NCI-H345 treated with DMSO at 0.1 percent for 48 hours (cell line): Measurements from ENCODE around the gene CHPF2.
A peak's percentile ranks its signal among the peaks of the same experiment; 100 is the strongest.

Source experiments
- DNase-seq: peaks from one replicate; lab custom pipeline; 2025; ENCODE audit not compliant: unreplicated experiment; lab: John Stamatoyannopoulos, UW

Gene CHPF2

DNA sequence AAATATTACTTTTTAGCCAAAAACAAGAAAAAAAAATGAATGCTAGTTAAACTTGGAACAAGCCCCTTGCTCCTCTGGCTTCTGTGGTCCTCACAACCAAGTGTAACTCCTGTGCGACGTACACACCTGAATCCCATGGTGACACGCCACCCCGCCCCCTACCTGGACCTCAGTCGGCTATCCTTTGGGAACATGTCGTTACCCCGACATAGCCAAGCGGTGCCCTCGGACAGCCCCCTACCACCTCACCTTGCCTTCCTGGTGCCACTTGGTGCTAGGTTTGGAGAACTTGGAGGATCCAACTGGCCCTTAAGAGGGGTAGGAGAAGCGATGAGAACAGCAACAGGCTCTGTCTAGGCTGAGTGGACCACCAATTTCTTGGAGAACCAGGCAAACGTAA is 28.2 kb downstream of the CHPF2 start:
- no peak for DNase-seq

DNA sequence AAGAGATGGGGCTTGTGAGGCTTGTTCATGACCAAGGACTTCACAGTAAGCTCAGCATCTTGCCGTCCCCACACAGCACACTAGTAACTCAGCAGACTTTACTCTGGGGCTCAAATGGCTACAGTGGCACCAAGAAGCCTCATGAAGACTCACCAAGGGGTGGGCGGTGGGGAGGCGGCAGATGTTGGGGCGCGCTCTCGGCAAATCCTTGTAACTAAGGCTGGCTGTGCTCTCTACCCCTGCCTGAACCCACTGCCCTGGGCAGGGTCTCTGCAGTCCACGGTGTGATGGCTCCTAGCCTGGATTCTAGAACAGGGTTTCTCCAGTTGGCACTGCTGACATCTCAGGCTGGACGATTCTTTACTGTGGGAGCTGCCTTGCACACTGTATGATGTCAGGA is 28.6 kb downstream of the CHPF2 start:
- no peak for DNase-seq

DNA sequence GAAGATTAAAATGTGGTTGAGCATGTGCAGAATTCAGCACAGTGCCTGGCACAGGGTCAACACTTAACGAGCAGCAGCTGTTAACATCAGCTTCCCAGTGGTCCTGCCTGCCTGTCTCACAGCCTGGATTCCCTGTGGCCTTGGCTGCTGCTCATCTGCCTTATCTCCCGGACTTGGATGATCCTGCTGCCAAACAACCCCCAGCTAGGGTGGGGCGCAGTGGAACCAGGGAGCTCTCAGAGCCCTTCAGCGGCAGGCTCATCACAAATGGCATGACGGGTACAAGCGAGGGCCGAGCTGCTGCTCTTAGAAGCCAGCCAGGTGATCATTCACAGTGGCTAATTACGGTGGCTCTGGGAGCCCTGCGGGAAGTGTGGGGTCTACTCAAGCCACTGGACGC is 29.2 kb downstream of the CHPF2 start:
- no peak for DNase-seq

DNA sequence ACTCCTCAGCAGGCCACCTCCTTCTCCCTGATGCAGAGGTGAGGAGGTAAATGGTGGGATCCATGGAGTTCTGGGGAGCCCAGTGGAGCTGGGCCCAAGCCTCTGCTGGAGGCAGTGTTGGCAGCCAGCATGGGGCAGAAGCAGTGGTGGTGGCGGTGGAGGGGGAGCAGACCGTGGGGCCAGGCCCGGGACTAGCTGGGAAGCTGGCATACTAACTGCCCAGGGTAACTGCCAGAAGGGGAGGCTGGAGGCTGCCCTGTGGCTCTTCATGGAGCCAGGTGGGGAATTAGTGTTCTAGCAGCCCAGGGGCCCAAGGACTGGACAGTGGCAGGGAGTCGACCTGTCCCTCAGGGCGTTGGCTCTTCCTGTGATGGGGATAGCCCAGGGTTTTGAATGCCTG is 32.3 kb downstream of the CHPF2 start:
- DNase-seq, result no peak

DNA sequence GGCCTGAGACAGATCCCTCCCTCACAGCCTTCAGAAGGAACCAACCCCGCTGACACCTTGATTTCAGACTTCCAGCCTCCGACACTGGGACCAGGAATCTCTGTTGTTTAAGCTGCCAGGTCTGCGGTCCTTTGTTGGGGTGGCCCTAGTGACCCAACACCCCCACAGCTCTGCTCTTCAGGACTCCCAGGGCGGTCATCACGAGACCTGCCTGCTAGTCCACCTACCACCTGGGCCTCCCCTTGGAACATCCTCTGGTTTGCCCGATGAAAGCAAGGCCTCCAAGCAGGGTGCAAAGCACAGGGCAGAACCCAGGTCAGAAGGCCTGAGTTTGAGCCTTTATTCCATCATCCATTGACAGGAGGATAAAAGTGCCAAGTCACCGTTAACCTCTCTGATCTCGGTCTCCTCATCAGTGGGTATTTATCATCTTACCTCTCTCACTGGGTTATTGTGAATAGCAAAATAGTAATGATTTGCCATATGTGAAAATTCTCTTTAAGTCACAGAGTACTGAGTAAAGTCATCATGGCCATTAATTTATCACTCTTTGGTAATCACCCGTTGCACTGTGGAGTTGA is 33.2 kb downstream of the CHPF2 start:
- no peak for DNase-seq

DNA sequence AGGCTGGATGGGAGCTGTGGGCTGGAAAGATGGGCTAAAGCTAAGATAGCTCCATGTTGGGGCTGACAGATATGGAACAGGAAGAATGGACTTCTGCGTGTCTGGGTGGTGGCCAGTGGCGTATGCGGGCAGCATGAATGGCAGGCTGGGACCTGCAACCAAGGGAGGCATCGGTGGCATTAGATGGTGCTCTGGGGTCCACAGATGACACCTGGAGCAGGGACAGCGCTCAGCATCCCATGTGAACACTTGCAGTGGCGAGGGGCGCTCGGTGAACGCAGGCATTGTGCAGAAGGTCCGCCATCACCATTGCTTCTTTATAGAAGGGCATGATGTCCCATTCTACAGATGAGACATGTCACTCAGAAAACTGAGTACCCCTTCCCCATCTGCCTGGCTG is 37.2 kb downstream of the CHPF2 start:
- no peak for DNase-seq

DNA sequence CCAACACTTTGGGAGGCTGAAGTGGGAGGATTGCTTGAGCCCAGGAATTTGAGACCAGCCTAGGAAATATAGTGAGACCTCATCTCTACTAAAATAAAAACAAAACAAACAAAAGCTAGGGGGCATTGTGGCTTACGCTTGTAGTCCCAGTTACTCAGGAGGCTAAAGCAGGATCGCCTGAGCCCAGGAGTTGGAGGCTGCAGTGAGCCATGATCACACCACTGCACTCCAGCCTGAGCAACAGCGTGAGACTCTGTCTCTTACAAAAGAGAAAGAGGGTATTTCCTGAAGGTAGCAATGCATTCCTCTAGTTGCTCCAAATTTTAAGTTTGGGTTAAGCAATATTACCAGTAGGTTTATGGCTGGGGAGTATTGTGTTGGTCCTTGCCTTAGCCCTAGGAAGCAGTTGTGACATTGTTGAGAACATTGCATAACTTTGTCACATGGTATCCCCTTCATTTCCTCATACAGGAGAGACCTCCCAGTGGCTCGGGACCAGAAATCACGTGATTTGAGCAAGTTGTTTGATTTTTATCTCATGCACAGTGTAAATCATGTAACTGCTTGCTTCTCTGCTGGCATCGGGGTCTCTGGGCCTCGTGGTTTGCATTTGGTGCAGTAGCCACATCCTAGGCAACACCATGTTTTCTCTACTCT is 39.5 kb downstream of the CHPF2 start:
- no peak for DNase-seq

DNA sequence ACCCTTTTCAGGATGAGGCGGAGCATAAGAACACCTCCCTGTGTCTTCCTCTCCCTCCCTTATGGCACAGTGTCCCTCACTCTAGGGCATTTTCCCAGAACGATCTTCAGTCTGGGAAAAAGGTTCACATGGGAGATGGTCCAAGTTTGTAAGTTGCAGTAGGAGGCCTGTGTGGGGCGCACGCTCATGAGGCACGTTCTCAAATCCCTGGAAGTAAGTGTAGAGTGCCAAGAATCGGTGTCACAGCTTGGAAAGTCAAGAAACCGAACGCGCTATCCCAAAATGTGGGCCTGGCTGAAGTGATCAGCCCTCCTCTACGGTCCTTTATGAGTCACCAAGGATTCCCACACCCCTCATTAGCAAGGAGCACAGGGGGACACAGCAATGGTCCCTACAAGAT is 40.1 kb downstream of the CHPF2 start:
- no peak for DNase-seq

DNA sequence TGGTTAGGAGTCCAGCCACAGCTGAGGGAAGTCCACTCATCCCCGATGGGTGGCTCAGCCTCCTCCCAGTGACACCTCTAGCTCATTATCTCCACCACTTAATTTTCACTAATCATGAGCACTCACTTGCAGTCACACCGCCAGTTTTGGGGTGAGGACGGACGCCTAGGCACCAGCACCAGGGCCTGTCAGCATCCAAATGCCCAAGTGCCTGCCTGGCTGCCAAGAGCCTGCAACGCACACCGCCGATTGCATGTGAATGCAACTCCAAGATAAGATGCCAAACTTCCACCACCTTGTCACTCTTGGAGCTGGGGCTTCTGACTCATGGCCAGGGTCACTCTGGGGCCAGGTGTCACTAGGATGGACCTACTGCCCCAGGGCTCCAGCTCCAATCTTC is 40.6 kb downstream of the CHPF2 start:
- no peak for DNase-seq

DNA sequence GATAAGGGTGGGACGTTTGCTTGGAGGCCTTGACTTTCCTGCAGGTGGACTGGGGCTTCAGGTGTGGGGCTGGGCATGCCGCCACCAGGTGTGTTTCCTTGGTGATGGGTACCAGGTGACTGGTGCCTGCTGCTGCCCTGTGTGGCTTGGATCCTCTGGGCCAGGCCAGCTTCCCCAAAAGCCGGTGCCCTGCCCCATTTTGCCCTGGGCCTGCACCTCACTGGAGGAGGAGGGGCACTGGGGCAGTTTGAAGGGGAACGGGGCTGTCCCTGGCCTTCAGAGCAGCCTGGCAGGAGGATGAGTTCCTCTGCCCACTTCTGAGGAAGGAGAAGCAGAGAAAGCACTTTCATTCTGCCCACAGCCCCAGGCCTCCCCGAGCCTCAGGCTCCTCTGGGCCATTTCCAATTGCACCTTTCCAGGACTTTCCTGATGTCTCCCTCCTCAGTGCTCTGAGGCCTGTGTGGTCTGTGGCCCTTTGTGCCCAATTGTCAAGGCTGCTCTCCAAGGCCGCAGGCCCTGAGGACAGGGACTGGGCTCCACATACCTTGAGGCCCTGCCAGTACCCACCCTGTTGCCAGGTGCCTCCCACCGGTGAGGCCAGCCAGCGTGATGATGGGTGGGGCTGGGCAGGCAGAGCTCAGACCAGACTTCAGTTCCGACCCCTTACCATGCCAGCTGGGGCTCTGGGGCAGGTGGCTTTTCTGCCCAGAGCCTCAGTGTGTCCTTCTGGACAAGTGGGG is 41.5 kb downstream of the CHPF2 start:
- no peak for DNase-seq

DNA sequence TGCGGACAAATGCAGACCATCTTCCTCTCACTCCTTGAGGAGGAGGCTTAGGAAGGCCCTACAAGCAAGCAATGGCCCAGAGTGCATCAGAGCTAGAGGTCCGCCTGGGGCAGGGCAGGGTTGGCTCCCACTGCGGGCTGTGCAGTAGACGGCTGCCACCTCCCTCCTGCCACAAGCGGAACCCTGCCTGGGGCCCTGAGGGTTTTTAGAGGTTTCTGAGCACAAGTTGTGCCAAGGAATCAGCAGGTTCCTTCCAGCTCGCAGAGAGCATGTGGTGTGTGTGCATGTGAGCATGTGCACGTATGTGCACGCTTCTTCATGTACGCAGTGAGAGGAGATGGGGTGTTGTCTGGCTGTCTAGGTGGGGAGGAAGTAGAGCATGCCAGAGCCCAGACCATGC is 42.1 kb downstream of the CHPF2 start:
- no peak for DNase-seq

DNA sequence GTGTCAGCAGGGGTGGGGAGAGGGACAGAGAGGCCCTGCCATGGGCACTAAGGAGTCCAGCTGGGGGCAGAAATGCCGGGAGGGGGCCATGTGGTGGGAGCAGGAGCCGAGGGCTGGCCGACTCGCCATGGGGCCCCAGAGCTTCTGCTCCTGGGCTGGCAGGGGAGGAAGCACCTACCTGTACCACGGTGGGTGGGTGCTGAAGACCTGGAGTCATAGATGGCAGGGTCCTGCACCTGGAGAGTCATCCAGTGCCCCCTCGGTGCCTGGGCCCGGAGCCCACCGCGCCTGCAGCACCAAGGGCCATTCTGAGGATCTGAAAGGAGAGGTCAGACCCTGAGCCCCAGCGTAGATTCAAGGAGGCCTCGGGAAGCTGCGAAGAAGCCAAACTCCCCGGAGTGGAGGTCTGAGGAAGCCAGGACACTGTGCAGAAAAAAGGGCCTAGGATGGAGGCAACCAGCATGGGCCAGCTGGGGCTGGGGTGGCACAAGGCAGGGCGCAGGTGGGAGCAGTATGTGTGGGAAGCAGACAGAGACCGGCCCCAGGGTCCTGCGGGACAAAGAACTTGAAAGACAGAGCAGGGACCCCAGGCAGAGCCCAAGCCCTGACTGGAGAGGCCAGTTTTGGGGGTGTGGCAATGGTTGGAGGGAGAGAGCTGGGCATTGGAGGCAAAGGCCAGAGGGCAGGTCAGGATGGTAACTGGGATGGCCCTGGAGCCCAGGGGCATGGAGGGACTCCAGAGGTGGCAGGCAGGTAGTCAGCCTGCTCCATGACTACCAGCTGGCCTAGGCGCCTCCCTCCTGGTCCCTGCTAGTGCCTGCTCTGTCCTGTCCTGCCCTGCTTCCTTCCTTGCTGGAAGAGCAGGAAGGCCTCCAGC is 42.9 kb downstream of the CHPF2 start:
- DNase-seq, result no peak

DNA sequence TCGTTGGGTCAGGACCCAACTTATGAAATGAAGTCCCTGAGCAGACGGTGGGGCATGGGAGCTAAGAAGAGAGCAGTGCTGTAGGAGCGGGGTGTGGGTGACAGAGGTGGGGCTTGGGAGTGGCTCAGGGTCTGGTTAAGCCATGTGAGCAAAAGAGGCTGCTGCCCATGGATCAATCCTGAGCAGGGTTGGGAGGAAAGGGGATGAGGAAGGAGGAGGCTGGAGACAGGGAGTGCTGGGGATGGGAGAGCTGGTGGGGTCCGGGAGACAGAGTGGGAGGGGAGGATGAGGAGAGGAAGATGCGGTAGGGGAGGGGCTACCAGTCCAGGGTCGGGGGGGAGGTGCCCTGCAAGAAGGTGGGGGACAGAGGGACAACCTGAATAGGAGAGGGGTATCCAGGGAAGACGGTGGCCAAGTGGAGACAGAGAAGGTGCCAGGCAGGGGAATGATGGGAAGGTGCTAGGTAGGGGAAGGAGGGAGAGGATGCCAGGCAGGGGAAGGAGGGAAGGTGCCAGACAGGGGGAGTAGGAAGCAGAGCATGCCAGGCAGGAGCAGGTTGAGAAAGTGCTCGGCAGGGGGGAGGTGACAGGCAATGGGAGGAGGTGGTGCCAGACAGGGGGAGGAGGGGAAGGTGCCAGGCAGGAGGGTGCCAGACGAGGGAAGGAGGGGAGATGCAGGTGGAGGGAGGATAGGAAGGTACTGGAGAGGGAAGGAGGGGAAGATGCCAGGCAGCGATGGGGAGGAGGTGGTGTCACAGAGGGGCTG is 43.7 kb downstream of the CHPF2 start:
- DNase-seq, result peak; percentile 11

DNA sequence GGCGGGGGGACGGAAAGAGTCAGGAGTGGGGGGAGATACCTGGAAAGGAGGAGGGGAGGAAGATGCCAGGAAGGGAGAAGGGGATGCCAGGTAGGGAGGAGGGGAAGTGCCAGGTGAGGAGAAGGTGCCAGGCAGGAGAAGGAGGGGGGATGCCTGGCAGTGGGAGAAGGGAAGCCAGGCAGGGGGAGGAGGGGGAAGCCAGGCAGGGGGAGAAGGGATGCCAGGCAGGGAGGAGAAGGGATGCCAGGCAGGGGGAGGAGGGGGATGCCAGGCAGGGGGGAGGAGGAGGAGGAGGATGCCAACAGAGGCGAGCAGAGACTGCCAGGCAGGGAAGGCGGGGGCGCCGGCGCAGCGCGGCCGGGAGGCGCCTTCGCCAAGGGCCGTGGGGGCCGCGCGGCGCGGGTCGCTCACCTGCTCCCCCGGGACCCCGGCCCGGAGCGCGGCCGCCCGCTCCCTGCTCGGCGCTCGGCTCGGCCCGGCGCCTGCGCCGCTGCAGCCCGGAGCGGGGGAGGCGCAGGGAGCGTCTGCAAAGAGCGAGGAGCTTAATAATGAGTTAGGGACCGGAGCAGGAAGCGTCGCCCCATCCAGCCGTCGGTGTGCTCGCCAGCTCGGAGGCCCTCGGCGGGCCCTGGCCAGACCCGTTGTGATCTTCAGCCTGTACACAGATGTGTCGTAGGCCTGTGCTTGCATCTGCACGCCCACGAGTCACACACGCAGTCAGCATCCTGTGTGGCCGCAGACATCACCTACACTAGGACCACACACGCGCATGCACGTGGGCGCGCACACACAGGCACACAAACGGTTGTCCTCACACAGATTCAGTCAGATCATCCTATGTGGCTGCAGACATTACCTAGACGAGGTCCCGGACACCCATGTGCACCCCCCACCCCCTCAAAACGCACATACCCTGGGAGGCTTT is 44.6 kb downstream of the CHPF2 start:
- DNase-seq, result peak; percentile 38

DNA sequence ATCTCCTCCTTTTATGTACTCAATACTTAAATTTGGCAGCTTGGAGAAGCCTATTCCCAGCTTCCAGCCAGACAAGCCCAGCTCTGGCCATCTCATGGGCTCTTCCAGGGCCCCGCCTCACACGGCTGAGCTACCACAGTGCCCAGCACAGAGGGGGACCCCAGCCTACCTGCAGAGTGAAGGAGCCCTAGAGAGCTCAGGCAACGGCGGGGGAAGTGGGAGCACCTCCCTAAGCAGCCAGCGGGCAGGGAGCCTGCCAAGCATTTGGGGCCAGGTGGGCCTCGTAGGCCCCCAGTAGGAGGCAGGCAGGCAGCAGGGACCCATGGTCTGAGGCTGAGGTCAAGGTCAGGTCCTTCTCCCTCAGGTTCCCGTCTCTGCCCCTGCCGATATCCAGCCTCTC is 45.3 kb downstream of the CHPF2 start:
- DNase-seq, result no peak

DNA sequence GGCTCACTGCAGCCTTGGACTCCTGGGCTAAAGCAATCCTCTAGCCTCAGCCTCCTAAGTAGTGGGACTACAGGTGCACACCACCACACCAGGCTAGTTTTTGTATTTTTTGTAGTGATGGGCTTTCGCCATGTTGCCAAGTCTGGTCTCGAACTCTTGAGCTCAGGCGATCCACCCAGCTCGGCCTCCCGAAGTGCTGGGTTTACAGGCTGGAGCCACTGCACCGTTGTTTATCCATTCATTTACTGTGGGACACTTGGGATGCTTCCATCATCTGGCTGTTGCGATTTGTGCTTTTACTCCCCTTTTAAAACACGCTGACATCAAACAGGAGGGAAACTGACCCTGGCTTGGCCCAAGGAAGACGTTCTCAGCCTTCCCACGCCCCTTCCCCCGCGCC is 46.7 kb downstream of the CHPF2 start:
- no peak for DNase-seq

DNA sequence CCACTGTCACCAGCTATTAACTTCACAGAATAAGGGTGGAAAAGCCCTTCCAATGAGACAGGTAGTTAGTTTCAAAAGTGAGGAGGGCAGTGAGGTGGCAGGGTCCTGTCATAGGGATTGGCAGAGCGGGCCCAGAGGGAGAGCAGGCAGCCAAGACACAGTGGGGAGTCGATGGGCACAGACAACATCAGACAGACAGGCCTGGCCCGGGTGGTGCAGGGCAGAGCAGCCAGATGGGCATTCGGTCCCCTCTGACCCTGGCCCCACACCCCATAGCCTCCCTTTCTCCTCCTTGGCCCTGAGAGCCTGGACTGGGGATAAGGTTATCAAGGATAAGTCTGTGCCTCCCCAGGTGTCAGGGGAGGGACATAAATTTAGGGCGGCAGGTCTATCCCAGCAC is 47.6 kb downstream of the CHPF2 start:
- DNase-seq, result no peak

DNA sequence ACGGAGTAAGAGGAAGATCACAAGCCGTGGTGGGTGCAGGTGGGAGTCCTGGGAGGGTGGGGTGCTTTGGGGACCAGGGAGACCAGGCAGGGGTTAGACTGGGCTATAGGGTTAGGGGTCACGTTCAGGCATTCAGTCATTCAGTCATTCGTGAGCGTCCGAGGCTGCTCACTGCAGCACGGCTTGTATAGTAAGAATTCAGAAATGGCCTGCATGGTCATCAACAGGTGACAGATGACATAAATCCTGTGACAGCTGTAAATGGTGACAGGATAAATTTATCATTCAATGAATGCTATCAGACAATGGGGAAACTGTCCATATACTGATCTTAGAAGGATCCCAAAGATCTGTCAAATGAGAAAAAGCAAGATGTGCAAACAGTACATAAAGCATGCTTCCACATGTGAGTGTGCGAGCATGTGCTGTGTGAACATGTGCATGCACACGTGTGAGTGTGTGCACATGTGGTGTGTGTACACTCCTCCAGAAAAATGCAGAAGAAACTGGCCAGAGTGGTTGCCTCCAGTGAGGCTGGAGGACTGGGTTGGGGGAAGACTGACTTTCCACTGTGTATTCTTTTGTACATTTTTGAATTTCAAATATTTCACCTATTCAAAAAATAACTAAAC is 48.2 kb downstream of the CHPF2 start:
- no peak for DNase-seq

DNA sequence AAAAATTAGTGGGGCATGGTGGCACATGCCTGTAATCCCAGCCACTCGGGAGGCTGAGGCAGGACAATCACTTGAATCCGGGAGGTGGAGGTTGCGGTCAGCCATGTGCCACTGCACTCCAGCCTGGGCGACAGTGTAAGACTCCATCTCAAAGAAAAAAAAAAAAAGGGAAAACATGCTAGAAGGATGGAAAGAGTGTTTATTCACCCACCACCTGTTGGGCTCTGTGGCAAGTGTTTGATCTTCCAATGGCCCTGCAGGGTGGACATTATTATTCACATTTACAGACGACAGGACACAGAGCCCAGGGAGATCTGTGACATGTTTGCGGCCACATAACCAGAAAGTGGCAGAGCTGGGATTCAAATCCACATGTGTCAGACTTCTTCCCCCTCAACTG is 49.4 kb downstream of the CHPF2 start:
- DNase-seq, result no peak
